Prostate gland (tissue), 2 donors: ENCODE measurements around the gene RALY. TPM values are rescaled to one million over a fixed set of nuclear protein-coding genes. Genes with fewer than 3 reads are reported as not detected.

Experiments used
- DNase-seq: peaks from one replicate; pipeline ENCODE4 v3.0.0-alpha.2; 2019; ENCODE audit warnings: low spot score
- H3K27ac ChIP-seq, 2 donors: fragments of 200-600 bp; sonication (generic); 2 replicates each; pipeline ENCODE4 v1.5.1; 2017 to 2019
- H3K27me3 ChIP-seq: fragments of 200-600 bp; sonication (generic); replicated peaks from 2 replicates; pipeline ENCODE4 v1.5.1; 2019; ENCODE audit not compliant: insufficient read depth
- H3K36me3 ChIP-seq, 2 donors: fragments of 200-600 bp; sonication (generic); 1 replicate in 1 of 2; 2 replicates in 1 of 2; pipeline versions ENCODE4 v1.5.1 to v1.8.1; 2017 to 2019
- H3K4me1 ChIP-seq: fragments of 200-600 bp; sonication (generic); replicated peaks from 2 replicates; pipeline ENCODE4 v1.5.1; 2019
- H3K4me3 ChIP-seq, 2 donors: fragments of 200-600 bp; sonication (generic); 2 replicates each; pipeline ENCODE4 v1.5.1; 2017 to 2019
- H3K9me3 ChIP-seq: fragments of 200-600 bp; sonication (generic); 2 replicates; pipeline ENCODE4 v1.5.1; 2017
- CTCF ChIP-seq, 4 experiments: fragments of 200-600 bp in 2 of 4; fragments of 450-650 bp in 2 of 4; sonication (generic) in 2 of 4; IDR thresholded peaks; 1 replicate in 3 of 4; 2 replicates in 1 of 4; pipeline ENCODE4 v1.5.1; 2016 to 2019; ENCODE audit warnings: antibody characterized with exemption in 4 of 4, mild to moderate bottlenecking in 2 of 4, moderate library complexity in 2 of 4
- POLR2A ChIP-seq: fragments of 450-650 bp; IDR thresholded peaks from one replicate; pipeline ENCODE4 v1.6.1; 2016; ENCODE audit warnings: antibody characterized with exemption, mild to moderate bottlenecking
- POLR2AphosphoS5 ChIP-seq: sonication (generic); formaldehyde crosslinking; IDR thresholded peaks from one replicate; pipeline ENCODE4 v1.6.1; 2017; ENCODE audit warnings: antibody characterized with exemption
- WGBS: methylation state at CpG from one replicate; pipeline ENCODE4 v1.1.5; 2018; 5-methylcytosine and 5-hydroxymethylcytosine counted together
- intact Hi-C: fragments of 100-400 bp; cut with DNase I; formaldehyde crosslinking; loops from one replicate; pipeline ENCODE4 v1.14.2; 2022
- total RNA-seq, 2 donors: library from RNA; depleted of rRNA; stranded (reverse); fragments of >200 nt; gene quantifications; one replicate each; pipeline ENCODE4 v1.1.0, GENCODE V29; 2016

Gene RALY
- total RNA-seq, 2 donors from 2014 or later = 120 to 187 TPM

DNA sequence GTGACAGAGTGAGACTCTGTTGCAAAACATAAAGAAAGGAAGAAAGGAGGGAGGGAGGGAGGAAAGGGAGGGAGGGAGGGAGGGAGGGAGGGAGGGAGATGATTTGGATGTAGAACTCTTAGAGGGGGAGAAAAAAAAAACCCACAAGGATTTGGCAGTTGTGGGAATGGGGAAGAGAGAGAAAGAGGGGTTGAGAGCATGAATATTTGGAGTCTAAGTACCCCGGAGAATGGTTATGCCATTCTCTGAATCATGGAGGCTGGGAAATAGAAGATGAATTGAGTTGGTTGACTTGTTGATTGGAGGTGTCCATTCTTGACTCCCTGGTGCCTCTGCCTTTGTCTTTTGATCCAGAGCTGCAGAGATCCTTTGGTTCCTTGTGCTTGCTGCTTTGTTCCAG is 35.7 kb downstream of the RALY start:
- 89% methylated on average over 1 of the region's 1 CpG for WGBS
- Histone ChIP-seq H3K27ac (no peak overlapping the region), H3K27me3 (no peaks in the 10 kb centered on the region), H3K4me1 (no peaks in the 10 kb centered on the region), H3K9me3 (no peaks in the 10 kb centered on the region), H3K36me3 (no peaks in the 10 kb centered on the region), H3K4me3 (no peak overlapping the region)
- TF ChIP-seq CTCF (IDR thresholded peaks at IDR 0.05) (no peak), POLR2AphosphoS5 (no peak), POLR2A (no peak)
- no peak for DNase-seq
- intact Hi-C loops = no loop called here

DNA sequence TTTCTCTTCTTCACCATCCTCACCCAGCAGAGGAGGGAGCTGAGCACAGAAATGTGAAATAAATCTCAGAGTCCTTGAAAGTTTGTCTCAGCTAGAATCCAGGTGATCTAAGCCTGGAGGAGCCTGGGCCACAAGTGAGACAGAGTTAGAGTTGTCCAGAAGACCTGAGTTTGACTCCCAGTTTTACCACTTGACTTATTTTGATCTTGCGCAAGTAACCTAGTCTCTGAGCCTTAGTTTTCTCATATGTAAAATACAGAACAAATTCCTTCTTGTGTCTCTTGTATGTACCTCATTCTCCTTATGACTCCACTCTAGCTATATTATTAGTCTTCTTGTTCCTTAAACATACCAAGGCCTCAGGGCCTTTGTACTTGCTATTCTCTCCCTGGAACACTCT is 36.7 kb downstream of the RALY start:
- intact Hi-C loops = no loop called here
- H3K27me3 ChIP-seq = no peaks in the 10 kb centered on the region
- 100% methylated on average over 1 of the region's 1 CpG for WGBS
- no peak overlapping the region for H3K4me3 ChIP-seq
- no peaks in the 10 kb centered on the region for H3K36me3 ChIP-seq
- no peak for TF ChIP-seq POLR2AphosphoS5
- TF ChIP-seq CTCF (IDR thresholded peaks at IDR 0.05) = no peak
- no peak for TF ChIP-seq POLR2A
- no peaks in the 10 kb centered on the region for H3K4me1 ChIP-seq
- no peaks in the 10 kb centered on the region for H3K9me3 ChIP-seq
- no peak overlapping the region for H3K27ac ChIP-seq
- no peak for DNase-seq

DNA sequence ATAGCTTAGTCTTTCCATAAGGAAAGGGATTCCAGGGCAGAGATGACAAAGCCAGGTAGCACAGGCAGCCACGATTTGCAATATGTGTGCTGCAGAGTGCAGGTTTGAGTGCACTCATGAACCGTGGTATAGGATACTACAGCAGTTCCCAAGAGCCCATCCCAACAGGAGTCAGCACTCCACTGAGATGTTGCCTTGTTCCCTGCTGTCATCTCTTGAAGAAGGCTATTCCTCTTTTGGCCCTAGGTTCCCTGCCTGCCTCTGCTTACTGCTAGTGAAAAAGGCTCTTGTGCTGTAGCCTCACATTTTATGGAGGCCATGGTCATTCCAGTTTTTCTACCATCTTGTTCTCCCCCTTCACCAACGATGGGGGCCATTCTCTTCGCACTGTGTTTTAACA is 40.2 kb downstream of the RALY start:
- intact Hi-C loops = no loop called here
- Histone ChIP-seq H3K27me3 (no peaks in the 10 kb centered on the region), H3K36me3 (no peaks in the 10 kb centered on the region), H3K4me3 (no peak overlapping the region), H3K27ac (no peak overlapping the region), H3K9me3 (no peaks in the 10 kb centered on the region), H3K4me1 (no peaks in the 10 kb centered on the region)
- TF ChIP-seq POLR2A = no peak
- TF ChIP-seq POLR2AphosphoS5 = no peak
- TF ChIP-seq CTCF (IDR thresholded peaks at IDR 0.05) = no peak
- DNase-seq = no peak
- 67% methylated on average over 4 of the region's 4 CpGs for WGBS

GRCh38 chr20:34037121-34037520 is 43.4 kb downstream of the RALY start:
- TF ChIP-seq POLR2A (no peak), CTCF (IDR thresholded peaks at IDR 0.05) (no peak), POLR2AphosphoS5 (no peak)
- no peak overlapping the region for H3K27ac ChIP-seq
- H3K4me1 ChIP-seq = no peaks in the 10 kb centered on the region
- H3K27me3 ChIP-seq = no peaks in the 10 kb centered on the region
- DNase-seq = no peak
- H3K4me3 ChIP-seq = no peak overlapping the region
- H3K9me3 ChIP-seq = no peaks in the 10 kb centered on the region
- WGBS = 83% methylated on average over 4 of the region's 4 CpGs
- intact Hi-C loops = no loop called here
- no peaks in the 10 kb centered on the region for H3K36me3 ChIP-seq

DNA sequence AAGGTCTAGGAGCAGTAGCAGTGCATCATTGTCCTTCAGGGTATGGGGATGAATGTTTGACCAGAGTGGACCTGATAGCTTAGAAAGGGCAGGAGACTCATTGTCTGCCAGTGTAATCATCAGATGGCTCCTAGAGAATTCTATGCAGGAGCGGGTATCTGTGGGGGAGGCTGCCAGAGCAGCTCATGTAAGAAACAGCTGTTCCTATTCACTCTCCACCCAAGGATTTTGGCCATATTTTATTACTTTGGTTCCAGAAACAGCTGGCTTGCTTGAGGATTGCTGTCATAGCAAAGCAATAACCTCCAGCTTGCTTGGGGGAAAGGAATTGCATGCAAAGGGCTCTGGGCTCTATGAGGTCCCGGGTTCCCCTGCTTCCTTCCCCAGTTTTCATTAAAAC is 44.1 kb downstream of the RALY start:
- Histone ChIP-seq H3K4me1 (no peaks in the 10 kb centered on the region), H3K27ac (no peak overlapping the region), H3K27me3 (no peaks in the 10 kb centered on the region), H3K36me3 (no peaks in the 10 kb centered on the region), H3K9me3 (no peaks in the 10 kb centered on the region), H3K4me3 (no peak overlapping the region)
- TF ChIP-seq POLR2A = no peak
- TF ChIP-seq POLR2AphosphoS5 = no peak
- no peak for TF ChIP-seq CTCF (IDR thresholded peaks at IDR 0.05)
- DNase-seq = no peak
- WGBS = 70% methylated on average over 2 of the region's 2 CpGs
- intact Hi-C loops = no loop called here
